ENCODE measurements around the gene EHBP1.
"Not testable (repeated sequence)": the region's sequence is repeated elsewhere in the genome, so short reads cannot be mapped to it uniquely, and the experiment has no call there.

EHBP1 gene

GRCh38 chr2:63058144-63058920 lies 352.8 kb downstream of the EHBP1 start:
- DNase-seq = peak in 1 of 2 donors; percentile 9

GRCh38 chr2:63058921-63059792 lies 353.6 kb downstream of the EHBP1 start:
- peaks cover 58% of the 10 kb centered on the region for H3K4me1 Mint-ChIP-seq
- H3K4me3 Mint-ChIP-seq = peak overlapping the region; percentile 76 to 80
- DNase-seq = peak; percentile 17 to 34
- no peaks in the 10 kb centered on the region for H3K9me3 Mint-ChIP-seq
- H3K27ac Mint-ChIP-seq = no peak overlapping the region
- peaks cover 94% of the 10 kb centered on the region for H3K27me3 Mint-ChIP-seq
- peak; percentile 14 for ATAC-seq

More at GRCh38 chr2:63058144-63058920, 352.8 kb downstream of the EHBP1 start:
- ATAC-seq = no peak
- Mint-ChIP-seq H3K9me3 (no peaks in the 10 kb centered on the region), H3K27me3 (peaks cover 94% of the 10 kb centered on the region), H3K27ac (no peak overlapping the region), H3K4me3 (peak overlapping the region; percentile 76 to 80), H3K4me1 (peaks cover 67% of the 10 kb centered on the region)

- Mint-ChIP-seq H3K9me3 (no peaks in the 10 kb centered on the region), H3K4me1 (peaks cover 51% of the 10 kb centered on the region), H3K4me3 (peak overlapping the region; percentile 39 to 69), H3K27me3 (peaks cover 94% of the 10 kb centered on the region), H3K27ac (no peak overlapping the region)
- DNase-seq (no peak), ATAC-seq (peak; percentile 33)
Observed at GRCh38 chr2:63059793-63060471, 354.4 kb downstream of the EHBP1 start.

GRCh38 chr2:63060472-63060991 lies 355.0 kb downstream of the EHBP1 start:
- DNase-seq = no peak
- Mint-ChIP-seq H3K4me1 (peaks cover 45% of the 10 kb centered on the region), H3K27ac (no peak overlapping the region), H3K27me3 (peaks cover 91% of the 10 kb centered on the region), H3K4me3 (no peak overlapping the region), H3K9me3 (no peaks in the 10 kb centered on the region)
- ATAC-seq = no peak

GRCh38 chr2:63064197-63064596 lies 358.7 kb downstream of the EHBP1 start:
- H3K27ac Mint-ChIP-seq = no peak overlapping the region
- H3K4me3 Mint-ChIP-seq = no peak overlapping the region
- ATAC-seq = no peak
- no peaks in the 10 kb centered on the region for H3K9me3 Mint-ChIP-seq
- peaks cover 8% of the 10 kb centered on the region for H3K4me1 Mint-ChIP-seq
- DNase-seq = no peak
- H3K27me3 Mint-ChIP-seq = peaks cover 74% of the 10 kb centered on the region

GRCh38 chr2:63064661-63065060 lies 359.1 kb downstream of the EHBP1 start:
- peaks cover 6% of the 10 kb centered on the region for H3K4me1 Mint-ChIP-seq
- H3K27ac Mint-ChIP-seq = no peak overlapping the region
- DNase-seq (no peak), ATAC-seq (no peak)
- no peaks in the 10 kb centered on the region for H3K9me3 Mint-ChIP-seq
- H3K27me3 Mint-ChIP-seq = peaks cover 69% of the 10 kb centered on the region
- H3K4me3 Mint-ChIP-seq = no peak overlapping the region

- DNase-seq (no peak), ATAC-seq (no peak)
- H3K4me3 Mint-ChIP-seq = no peak overlapping the region
- H3K9me3 Mint-ChIP-seq = no peaks in the 10 kb centered on the region
- no peaks in the 10 kb centered on the region for H3K4me1 Mint-ChIP-seq
- peaks cover 56% of the 10 kb centered on the region for H3K27me3 Mint-ChIP-seq
- H3K27ac Mint-ChIP-seq = no peak overlapping the region
Observed at GRCh38 chr2:63066265-63066664, 360.8 kb downstream of the EHBP1 start.

- H3K4me1 Mint-ChIP-seq = no peaks in the 10 kb centered on the region
- H3K4me3 Mint-ChIP-seq = no peak overlapping the region
- H3K9me3 Mint-ChIP-seq = no peaks in the 10 kb centered on the region
- ATAC-seq = no peak
- peaks cover 50% of the 10 kb centered on the region for H3K27me3 Mint-ChIP-seq
- no peak for DNase-seq
- H3K27ac Mint-ChIP-seq = no peak overlapping the region
Observed at GRCh38 chr2:63066838-63067237, 361.3 kb downstream of the EHBP1 start.

GRCh38 chr2:63071664-63072063 lies 366.2 kb downstream of the EHBP1 start:
- no peak for ATAC-seq
- DNase-seq = no peak
- H3K4me3 Mint-ChIP-seq = no peak overlapping the region
- H3K9me3 Mint-ChIP-seq = no peaks in the 10 kb centered on the region
- H3K27me3 Mint-ChIP-seq = peaks cover 26% of the 10 kb centered on the region
- no peaks in the 10 kb centered on the region for H3K4me1 Mint-ChIP-seq
- H3K27ac Mint-ChIP-seq = no peak overlapping the region

- DNase-seq (no peak), ATAC-seq (no peak)
- Mint-ChIP-seq H3K9me3 (no peaks in the 10 kb centered on the region), H3K4me3 (no peak overlapping the region), H3K4me1 (no peaks in the 10 kb centered on the region), H3K27ac (no peak overlapping the region), H3K27me3 (peaks cover 27% of the 10 kb centered on the region)
Observed at GRCh38 chr2:63073994-63074393, 368.5 kb downstream of the EHBP1 start.

- not testable (repeated sequence) for H3K4me3 Mint-ChIP-seq, H3K27ac Mint-ChIP-seq, H3K4me1 Mint-ChIP-seq, ATAC-seq, H3K9me3 Mint-ChIP-seq, DNase-seq
- H3K27me3 Mint-ChIP-seq = peaks cover 27% of the 10 kb centered on the region
Observed at GRCh38 chr2:63074399-63074798, 368.9 kb downstream of the EHBP1 start.

GRCh38 chr2:63078852-63079606 lies 373.5 kb downstream of the EHBP1 start:
- H3K4me3 Mint-ChIP-seq = no peak overlapping the region
- H3K27ac Mint-ChIP-seq = no peak overlapping the region
- ATAC-seq = no peak

GRCh38 chr2:63081404-63081803 lies 375.9 kb downstream of the EHBP1 start:
- Mint-ChIP-seq H3K4me1 (no peaks in the 10 kb centered on the region), H3K27me3 (peaks cover 44% of the 10 kb centered on the region), H3K27ac (no peak overlapping the region), H3K4me3 (no peak overlapping the region), H3K9me3 (no peaks in the 10 kb centered on the region)
- ATAC-seq = no peak
- no peak for DNase-seq

More at GRCh38 chr2:63078852-63079606, 373.5 kb downstream of the EHBP1 start:
- peak in 1 of 2 donors; percentile 13 for DNase-seq
- Mint-ChIP-seq H3K27me3 (peaks cover 39% of the 10 kb centered on the region), H3K9me3 (no peaks in the 10 kb centered on the region), H3K4me1 (no peaks in the 10 kb centered on the region)

GRCh38 chr2:63086687-63087086 lies 381.2 kb downstream of the EHBP1 start:
- no peak overlapping the region for H3K4me3 Mint-ChIP-seq
- H3K27me3 Mint-ChIP-seq = peaks cover 20% of the 10 kb centered on the region
- ATAC-seq (no peak), DNase-seq (no peak)
- H3K27ac Mint-ChIP-seq = no peak overlapping the region
- no peaks in the 10 kb centered on the region for H3K4me1 Mint-ChIP-seq
- H3K9me3 Mint-ChIP-seq = no peaks in the 10 kb centered on the region

GRCh38 chr2:63092401-63092800 lies 386.9 kb downstream of the EHBP1 start:
- DNase-seq (no peak), ATAC-seq (no peak)
- Mint-ChIP-seq H3K4me3 (no peak overlapping the region), H3K4me1 (no peaks in the 10 kb centered on the region), H3K9me3 (no peaks in the 10 kb centered on the region), H3K27me3 (no peaks in the 10 kb centered on the region), H3K27ac (no peak overlapping the region)

Data from stimulated activated naive CD8-positive, alpha-beta T cell treated with anti-CD3 and anti-CD28 coated beads, Interleukin-15, amount 100 ng/mL, for 72 hours (primary cell).